Upper lobe of left lung (tissue), 4 donors: Measurements from ENCODE around the gene SLC25A13.

Experiments used
- CTCF ChIP-seq, 6 experiments: fragments of 450-650 bp in 4 of 6; fragments of 200-600 bp in 2 of 6; sonication (generic) in 2 of 6; IDR thresholded peaks; one replicate each; pipeline ENCODE4 v1.5.1; 2016 to 2019; ENCODE audit warnings: antibody characterized with exemption in 6 of 6
- POLR2A ChIP-seq, 4 donors: fragments of 450-650 bp; IDR thresholded peaks; one replicate each; pipeline ENCODE4 v1.5.1; 2016 to 2017; ENCODE audit warnings: antibody characterized with exemption in 4 of 4, mild to moderate bottlenecking in 2 of 4

- TF ChIP-seq CTCF (IDR thresholded peaks at IDR 0.05) (no peak), POLR2A (IDR thresholded peaks at IDR 0.05) (no peak)
Observed at GRCh38 chr7:96131525-96131924, 190.4 kb downstream of the SLC25A13 start.
